ENCODE data around the gene TIGD1.

TIGD1 gene

DNA sequence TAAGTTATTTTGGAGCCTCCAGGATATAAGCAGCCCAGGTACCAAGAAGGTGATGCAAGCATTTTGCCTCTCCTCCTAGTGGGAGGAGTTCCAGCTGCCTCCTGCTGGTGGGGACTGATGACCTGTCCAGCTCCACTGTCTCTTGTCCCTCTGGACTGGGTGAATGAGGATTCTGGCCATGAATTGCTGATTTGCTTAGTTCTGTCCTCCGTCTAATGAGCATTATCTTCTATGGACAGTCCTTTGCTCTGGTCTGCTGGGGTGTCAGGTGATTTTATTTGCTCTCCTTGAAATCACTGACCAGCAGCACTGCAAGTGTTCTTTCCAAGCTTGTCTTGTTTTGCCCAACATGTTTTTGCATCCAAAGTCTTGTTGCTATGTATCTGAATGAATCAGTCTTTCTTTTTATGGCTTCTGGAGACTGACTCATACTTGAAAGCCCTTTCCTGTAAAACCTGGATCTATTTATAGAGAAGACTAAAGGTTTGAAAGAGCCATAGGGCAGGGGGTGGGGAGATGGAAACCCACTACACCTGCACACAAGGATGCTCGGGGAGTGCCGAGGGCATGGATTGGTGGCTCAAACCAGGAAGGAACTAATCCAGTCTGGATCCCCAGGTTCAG lies 42.5 kb upstream of the TIGD1 start:
- H3K27me3 ChIP-seq (ENCODE audit: low read depth, low read length) = no peaks in the 10 kb centered on the region
- no peak overlapping the region for H2AFZ ChIP-seq (ENCODE audit: low read depth, low read length)
- H4K20me1 ChIP-seq (ENCODE audit: insufficient read depth, low read length) = no peaks in the 10 kb centered on the region
- TF ChIP-seq, protein P1, sequence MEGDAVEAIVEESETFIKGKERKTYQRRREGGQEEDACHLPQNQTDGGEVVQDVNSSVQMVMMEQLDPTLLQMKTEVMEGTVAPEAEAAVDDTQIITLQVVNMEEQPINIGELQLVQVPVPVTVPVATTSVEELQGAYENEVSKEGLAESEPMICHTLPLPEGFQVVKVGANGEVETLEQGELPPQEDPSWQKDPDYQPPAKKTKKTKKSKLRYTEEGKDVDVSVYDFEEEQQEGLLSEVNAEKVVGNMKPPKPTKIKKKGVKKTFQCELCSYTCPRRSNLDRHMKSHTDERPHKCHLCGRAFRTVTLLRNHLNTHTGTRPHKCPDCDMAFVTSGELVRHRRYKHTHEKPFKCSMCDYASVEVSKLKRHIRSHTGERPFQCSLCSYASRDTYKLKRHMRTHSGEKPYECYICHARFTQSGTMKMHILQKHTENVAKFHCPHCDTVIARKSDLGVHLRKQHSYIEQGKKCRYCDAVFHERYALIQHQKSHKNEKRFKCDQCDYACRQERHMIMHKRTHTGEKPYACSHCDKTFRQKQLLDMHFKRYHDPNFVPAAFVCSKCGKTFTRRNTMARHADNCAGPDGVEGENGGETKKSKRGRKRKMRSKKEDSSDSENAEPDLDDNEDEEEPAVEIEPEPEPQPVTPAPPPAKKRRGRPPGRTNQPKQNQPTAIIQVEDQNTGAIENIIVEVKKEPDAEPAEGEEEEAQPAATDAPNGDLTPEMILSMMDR (IDR thresholded peaks at IDR 0.05; ENCODE audit: low read depth, low read length) = no peak
- no peak for TF ChIP-seq EZH2phosphoT487 (IDR thresholded peaks at IDR 0.05; ENCODE audit: low read depth)
- H3K9me3 ChIP-seq (ENCODE audit: insufficient read depth, low read length) = no peaks in the 10 kb centered on the region
- no peak overlapping the region for H3K4me2 ChIP-seq (ENCODE audit: low read length)
- no peaks in the 10 kb centered on the region for H3K4me1 ChIP-seq (ENCODE audit: low read length)
- H3K79me2 ChIP-seq (ENCODE audit: low read length) = no peaks in the 10 kb centered on the region
- H3K9ac ChIP-seq (ENCODE audit: low read length) = no peak overlapping the region
- no peaks in the 10 kb centered on the region for H3K36me3 ChIP-seq (replicated peaks; ENCODE audit: low read depth, low read length)
- no peak overlapping the region for H3K4me3 ChIP-seq (ENCODE audit: low read length)
- H3K27ac ChIP-seq (ENCODE audit: low read length) = no peak overlapping the region

DNA sequence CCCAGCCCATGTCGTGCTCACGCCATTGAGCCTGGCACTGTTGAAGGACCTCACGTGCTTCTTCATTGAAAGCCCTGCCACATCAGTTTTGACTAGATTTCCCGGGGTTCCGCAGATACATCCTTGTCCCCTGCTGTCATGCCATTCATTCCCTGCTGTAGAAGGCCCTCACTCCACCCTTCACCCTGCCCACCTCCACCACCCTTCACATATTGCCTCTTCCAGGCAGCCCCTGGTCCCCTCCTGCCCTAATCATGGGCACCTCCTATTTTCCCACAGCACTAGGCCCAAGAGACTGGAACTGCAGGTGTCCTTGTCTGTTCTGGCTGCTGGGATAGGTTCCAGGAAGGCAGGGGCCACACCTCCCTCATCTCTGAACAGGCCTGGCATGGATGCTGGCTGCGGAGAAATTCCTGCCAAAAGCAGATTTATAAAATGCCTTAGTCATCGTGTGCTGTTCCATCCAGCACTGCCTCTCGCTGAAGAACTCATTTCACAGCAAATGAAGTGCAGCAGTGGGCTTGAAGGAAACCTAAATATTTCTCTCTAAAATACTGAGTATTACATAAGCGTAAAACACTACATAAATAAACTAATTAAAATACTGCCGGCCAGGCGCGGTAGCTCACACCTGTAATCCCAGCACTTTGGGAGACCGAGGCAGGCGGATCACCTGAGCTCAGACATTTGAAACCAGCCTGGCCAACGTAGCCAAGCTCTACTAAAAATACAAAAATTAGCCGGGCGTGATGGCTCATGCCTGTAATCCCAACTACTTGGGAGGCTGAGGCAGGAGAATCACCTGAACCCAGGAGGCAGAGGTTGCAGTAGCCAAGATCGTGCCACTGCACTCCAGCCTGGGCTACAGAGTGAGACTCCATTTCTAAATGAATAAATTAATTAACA lies 38.6 kb upstream of the TIGD1 start:
- H3K27me3 ChIP-seq (ENCODE audit: low read depth, low read length) = no peaks in the 10 kb centered on the region
- H3K79me2 ChIP-seq (ENCODE audit: low read length) = no peaks in the 10 kb centered on the region
- H2AFZ ChIP-seq (ENCODE audit: low read depth, low read length) = no peak overlapping the region
- no peak overlapping the region for H3K4me3 ChIP-seq (ENCODE audit: low read length)
- H3K9me3 ChIP-seq (ENCODE audit: insufficient read depth, low read length) = no peaks in the 10 kb centered on the region
- no peaks in the 10 kb centered on the region for H4K20me1 ChIP-seq (ENCODE audit: insufficient read depth, low read length)
- H3K27ac ChIP-seq (ENCODE audit: low read length) = no peak overlapping the region
- TF ChIP-seq, protein P1 (IDR thresholded peaks at IDR 0.05; ENCODE audit: low read depth, low read length) = no peak
- TF ChIP-seq EZH2phosphoT487 (IDR thresholded peaks at IDR 0.05; ENCODE audit: low read depth) = no peak
- H3K36me3 ChIP-seq (replicated peaks; ENCODE audit: low read depth, low read length) = no peaks in the 10 kb centered on the region
- no peak overlapping the region for H3K9ac ChIP-seq (ENCODE audit: low read length)
- no peaks in the 10 kb centered on the region for H3K4me1 ChIP-seq (ENCODE audit: low read length)
- no peak overlapping the region for H3K4me2 ChIP-seq (ENCODE audit: low read length)

DNA sequence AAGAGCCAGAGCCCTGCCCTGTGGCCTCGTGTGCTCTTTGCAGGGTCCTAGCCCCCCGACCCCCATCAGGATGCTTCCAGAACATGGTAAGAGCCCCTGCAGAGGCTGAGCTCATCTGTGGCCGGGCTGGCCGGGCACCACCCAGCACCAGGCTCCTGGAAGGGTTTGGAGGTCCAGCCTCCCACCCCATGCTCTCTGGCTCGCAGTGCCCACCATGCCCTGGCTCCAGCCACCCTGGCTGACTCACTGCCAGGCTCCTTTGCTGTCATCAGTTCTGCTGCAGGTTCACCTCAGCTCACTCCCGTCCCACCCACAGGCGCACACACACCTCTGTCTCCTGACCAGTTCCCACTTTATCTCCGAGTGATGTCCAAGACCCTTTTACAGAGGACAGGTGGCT lies 37.7 kb upstream of the TIGD1 start:
- Histone ChIP-seq H3K4me1 (ENCODE audit: low read length) (no peaks in the 10 kb centered on the region), H2AFZ (ENCODE audit: low read depth, low read length) (no peak overlapping the region), H3K9ac (ENCODE audit: low read length) (no peak overlapping the region), H3K36me3 (replicated peaks; ENCODE audit: low read depth, low read length) (no peaks in the 10 kb centered on the region), H3K9me3 (ENCODE audit: insufficient read depth, low read length) (no peaks in the 10 kb centered on the region), H3K4me2 (ENCODE audit: low read length) (no peak overlapping the region), H4K20me1 (ENCODE audit: insufficient read depth, low read length) (no peaks in the 10 kb centered on the region), H3K79me2 (ENCODE audit: low read length) (no peaks in the 10 kb centered on the region), H3K27ac (ENCODE audit: low read length) (no peak overlapping the region), H3K27me3 (ENCODE audit: low read depth, low read length) (no peaks in the 10 kb centered on the region), H3K4me3 (ENCODE audit: low read length) (no peak overlapping the region)
- TF ChIP-seq, protein P1 (IDR thresholded peaks at IDR 0.05; ENCODE audit: low read depth, low read length) = no peak
- no peak for TF ChIP-seq EZH2phosphoT487 (IDR thresholded peaks at IDR 0.05; ENCODE audit: low read depth)

DNA sequence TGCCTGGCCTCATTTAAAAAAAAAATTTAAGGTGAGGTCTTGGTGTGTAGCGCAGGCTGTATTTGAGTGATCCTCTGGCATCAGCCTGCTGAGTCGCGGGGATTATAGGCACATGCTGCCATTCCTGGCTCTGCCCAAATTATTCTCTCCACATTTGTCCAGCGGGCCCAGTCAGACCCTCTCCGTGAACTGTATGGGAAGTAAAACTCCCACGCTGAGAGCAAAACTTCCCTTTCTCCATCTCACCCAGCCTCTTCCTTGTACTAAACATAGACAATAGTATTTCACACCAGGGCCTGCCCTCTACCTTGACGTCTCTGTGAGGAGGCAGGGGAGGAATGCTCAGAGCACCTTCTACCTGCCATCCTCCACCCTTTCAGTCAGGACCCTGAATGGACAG lies 37.2 kb upstream of the TIGD1 start:
- H3K36me3 ChIP-seq (replicated peaks; ENCODE audit: low read depth, low read length) = no peaks in the 10 kb centered on the region
- H3K9ac ChIP-seq (ENCODE audit: low read length) = no peak overlapping the region
- H3K27ac ChIP-seq (ENCODE audit: low read length) = no peak overlapping the region
- H4K20me1 ChIP-seq (ENCODE audit: insufficient read depth, low read length) = no peaks in the 10 kb centered on the region
- TF ChIP-seq, protein P1 (IDR thresholded peaks at IDR 0.05; ENCODE audit: low read depth, low read length) = no peak
- no peak for TF ChIP-seq EZH2phosphoT487 (IDR thresholded peaks at IDR 0.05; ENCODE audit: low read depth)
- no peak overlapping the region for H3K4me2 ChIP-seq (ENCODE audit: low read length)
- no peaks in the 10 kb centered on the region for H3K9me3 ChIP-seq (ENCODE audit: insufficient read depth, low read length)
- no peak overlapping the region for H3K4me3 ChIP-seq (ENCODE audit: low read length)
- H3K79me2 ChIP-seq (ENCODE audit: low read length) = no peaks in the 10 kb centered on the region
- no peaks in the 10 kb centered on the region for H3K27me3 ChIP-seq (ENCODE audit: low read depth, low read length)
- H3K4me1 ChIP-seq (ENCODE audit: low read length) = no peaks in the 10 kb centered on the region
- no peak overlapping the region for H2AFZ ChIP-seq (ENCODE audit: low read depth, low read length)
